Measurements from ENCODE around the gene SAMD13.

SAMD13 gene

GRCh38 chr1:84347932-84348555 is 46.5 kb downstream of the SAMD13 start:
- no peak for DNase-seq

DNA sequence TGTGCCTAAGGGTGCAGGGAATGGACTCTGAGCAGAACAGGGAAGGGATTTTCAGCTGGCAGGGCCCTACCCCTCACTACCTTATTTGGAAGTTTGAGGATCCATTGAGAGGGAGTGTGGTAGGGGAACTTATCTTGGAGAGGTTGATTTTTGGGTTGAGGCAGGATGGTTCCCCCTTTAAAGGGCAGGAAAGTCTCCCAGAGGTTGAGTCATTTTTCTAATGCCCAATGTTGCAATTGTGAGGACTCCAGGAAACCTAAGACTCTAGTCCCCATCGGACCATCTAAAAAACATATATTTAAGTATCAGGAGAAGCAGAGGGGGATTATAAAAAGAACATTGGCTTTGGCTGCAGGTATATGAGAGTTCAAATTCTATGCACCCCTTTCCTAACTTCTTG is 47.3 kb downstream of the SAMD13 start:
- DNase-seq, result no peak

DNA sequence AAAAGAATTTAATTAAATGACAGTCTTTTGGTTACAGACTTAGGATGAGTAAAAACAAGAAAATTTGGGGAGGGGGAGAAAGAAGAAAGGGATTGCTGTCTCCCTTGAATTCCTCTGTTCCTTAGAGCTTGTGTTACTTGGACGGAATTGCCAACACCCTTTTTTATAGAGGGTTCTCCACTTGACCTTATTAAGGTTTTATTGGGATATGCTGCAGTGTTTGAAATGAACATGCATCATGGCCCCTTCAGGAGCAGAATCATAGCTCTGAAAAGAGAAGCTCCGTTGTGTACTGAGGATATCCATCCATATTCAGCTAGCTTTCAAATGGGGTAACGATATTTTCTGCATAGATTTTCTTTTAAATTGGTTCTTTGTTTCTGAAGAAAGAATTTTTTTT is 48.6 kb downstream of the SAMD13 start:
- no peak for DNase-seq

DNA sequence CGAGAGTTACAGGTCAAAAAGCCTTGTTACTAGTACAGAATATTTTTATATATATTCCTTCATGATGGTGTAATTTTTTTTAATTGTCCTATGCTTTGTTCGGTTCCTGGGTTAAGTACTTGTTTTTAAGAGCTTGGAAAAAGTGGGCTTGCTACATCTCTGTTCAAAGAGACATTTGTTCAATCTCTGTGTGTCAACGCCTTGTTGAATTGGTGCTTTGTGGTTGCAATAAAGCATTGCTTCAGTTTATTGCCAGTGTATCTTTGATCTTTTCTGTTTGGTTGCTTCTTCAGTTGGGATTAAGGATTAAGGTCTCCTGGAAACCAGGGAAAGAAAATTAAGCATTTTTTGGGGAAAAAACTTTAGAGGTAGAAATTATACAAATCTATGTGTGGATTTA is 49.0 kb downstream of the SAMD13 start:
- no peak for DNase-seq

DNA sequence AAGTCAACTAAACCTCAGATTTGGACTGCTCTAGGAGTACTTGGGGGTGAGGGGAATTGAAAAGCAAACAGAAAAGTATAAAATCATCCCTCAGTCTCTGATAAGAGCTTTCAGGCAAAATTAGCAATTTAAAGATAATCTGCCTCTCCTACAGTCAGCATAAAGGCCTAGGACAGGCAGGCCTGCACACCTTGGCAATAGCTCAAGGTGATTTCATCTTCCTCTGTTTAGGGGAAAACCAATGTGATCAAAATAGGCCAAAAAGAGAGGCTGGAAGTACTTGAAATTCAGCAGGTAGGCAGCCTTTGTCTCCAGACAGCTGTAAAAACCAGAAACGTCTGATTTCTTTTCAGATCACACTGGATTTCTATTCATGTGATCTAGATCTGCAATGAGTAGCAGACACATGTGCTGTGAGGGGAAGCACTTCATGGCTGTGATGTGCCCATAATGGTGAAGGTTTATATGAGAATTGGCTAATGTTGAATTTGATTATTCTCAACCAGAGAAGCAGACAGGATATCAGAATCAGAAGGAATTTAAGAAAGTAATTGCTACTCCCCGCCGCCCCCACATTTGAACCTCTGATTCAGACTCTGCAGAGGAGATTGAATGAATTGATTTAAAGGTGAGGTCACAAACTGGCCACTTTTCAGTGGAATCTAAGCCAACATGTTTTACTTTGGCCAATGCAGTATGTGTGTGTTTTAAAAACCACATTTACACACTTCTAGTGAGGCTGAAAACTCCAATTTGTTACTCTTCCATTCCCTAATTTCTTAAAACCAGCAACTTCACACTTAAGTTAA is 51.0 kb downstream of the SAMD13 start:
- DNase-seq, result no peak

DNA sequence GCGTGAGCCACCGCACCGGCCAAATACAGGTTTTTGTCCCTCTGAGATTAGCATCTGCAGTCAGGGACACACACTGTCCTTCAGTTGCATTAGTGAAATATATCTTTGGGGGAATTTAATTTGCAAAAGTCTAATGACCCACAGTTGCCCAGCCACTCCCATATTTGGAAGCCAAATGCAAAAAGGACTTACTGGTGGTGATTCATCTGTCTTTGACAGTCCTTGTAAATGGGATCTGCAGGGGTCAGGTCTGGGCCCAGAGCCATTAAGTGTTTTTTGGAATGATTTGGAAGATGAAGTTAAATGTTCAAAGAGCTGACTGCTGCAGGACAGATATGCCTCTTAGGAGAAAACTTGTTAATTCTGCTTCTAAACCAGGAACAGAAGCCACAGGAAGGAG is 52.2 kb downstream of the SAMD13 start:
- DNase-seq, result no peak

DNA sequence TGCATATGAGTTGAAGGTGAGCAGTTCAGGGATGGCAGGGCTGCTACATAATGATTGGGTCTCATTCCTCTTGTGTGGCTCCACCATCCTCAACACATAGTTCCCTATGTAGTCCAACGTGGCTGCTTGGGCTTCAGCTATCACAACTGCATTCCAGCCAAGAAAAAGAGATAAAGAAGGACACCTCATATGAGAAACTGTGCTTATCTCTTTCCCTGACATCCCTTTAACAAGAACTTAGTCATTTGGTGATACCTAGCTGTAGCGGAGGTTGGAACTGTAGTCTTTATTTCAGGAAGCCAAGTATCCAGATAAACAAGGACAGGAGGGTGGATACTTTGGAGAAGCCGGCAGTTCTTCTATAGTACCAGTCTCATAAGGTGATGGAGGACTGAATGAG is 54.0 kb downstream of the SAMD13 start:
- no peak for DNase-seq

- no peak for DNase-seq
These were observed 55.4 kb downstream of the SAMD13 start for GRCh38 chr1:84356881-84357280.

- DNase-seq, result no peak
These were observed 57.2 kb downstream of the SAMD13 start for GRCh38 chr1:84358695-84359094.

DNA sequence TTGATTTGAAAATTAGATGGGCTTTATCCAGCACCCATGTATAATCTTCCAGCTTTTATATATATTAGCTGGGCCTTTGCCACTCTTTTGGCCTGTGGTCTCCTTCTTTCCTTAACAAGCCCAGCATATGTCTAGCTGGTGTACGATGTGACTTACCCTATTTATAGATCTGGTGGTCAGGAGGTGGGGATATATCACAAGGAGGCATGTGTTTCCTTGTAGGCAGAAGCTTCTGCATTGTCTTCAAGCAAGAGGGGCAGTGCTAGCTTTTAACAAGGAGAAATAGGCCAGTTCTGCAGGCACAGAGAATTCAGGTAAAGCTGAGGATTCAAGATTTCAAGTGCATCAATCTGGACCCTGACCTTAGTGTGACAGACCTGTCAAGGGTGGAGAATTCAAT is 58.8 kb downstream of the SAMD13 start:
- no peak for DNase-seq

- no peak for DNase-seq
These were observed 60.3 kb downstream of the SAMD13 start for GRCh38 chr1:84361796-84362195.

DNA sequence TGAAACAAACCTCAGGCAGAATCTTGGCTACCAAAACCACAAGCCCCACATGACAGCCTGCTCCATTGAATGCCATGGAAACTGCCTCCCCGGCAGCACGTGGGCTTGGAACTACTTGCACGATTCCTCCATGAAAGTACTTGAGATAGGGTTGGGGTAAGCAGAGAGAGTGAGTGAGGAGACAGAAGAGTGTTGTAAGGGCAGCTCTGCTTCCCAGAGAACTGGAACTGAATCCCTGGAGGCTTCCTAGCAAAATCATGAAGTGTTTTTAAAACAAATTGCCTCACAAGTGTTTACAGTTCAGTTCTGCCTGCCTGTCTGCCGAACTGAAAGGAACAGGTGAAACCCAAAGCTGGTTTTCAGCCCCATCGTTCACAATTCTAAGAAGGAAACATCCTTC is 61.5 kb downstream of the SAMD13 start:
- DNase-seq, result no peak

- DNase-seq, result no peak
These were observed 62.1 kb downstream of the SAMD13 start for GRCh38 chr1:84363622-84364021.

GRCh38 chr1:84365225-84366221 is 64.0 kb downstream of the SAMD13 start:
- no peak for DNase-seq

DNA sequence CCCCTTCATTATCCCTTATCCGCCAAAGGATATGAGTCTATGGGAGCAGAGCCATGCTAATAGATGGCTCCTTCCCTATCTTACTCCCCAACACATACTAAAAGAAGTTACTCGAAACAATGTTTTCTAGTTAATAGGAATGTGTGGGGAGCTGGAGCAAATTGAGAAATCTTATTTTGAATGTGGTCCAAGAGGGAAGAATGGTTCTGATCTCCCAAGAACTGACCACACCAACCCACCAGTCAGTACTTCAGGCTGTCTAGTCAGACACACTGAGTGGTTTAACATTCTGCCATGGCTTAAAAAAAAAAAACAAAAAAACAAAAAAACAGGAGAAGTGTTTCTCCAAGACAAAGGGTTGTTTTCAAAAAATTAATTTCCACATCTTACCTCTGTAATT is 65.3 kb downstream of the SAMD13 start:
- DNase-seq, result no peak

DNA sequence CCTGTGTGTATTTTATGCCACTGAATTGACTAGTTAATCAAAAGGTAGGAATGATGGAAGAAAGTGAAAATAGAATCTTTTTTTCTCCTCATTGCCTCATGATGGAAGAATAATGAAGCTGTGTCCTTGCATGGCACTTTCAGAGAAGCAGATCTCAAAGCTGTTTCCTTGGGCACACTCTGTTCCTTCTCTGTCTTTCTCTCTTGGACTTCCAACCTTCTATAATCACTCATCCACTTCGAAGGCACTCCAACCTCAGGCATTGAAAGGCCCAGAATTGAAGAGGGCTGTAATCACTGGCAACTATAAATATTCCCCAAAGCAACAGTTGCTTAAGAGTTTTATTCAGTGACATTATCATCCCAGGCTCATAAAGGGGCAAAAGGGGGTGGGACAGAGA is 65.7 kb downstream of the SAMD13 start:
- no peak for DNase-seq

- no peak for DNase-seq
These were observed 66.9 kb downstream of the SAMD13 start for GRCh38 chr1:84368441-84368840.

- no peak for DNase-seq
These were observed 68.8 kb downstream of the SAMD13 start for GRCh38 chr1:84370266-84370665.

- no peak for DNase-seq
These were observed 69.4 kb downstream of the SAMD13 start for GRCh38 chr1:84370831-84371394.

- no peak for DNase-seq
These were observed 72.1 kb downstream of the SAMD13 start for GRCh38 chr1:84373436-84374141.

- no peak for DNase-seq
These were observed 73.6 kb downstream of the SAMD13 start for GRCh38 chr1:84374991-84375696.

Data from cerebellar nuclear complex (tissue), 1 donor.